Left lobe of liver (tissue), 2 donors: ENCODE data around the gene WDR6. TPM values are rescaled to one million over a fixed set of nuclear protein-coding genes. Genes with fewer than 3 reads are reported as not detected.
"Not testable (repeated sequence)": the region's sequence is repeated elsewhere in the genome, so short reads cannot be mapped to it uniquely, and the experiment has no call there.

Source experiments
- ATAC-seq: fragments of 200-7000 bp; cut with Tn5 transposase; one replicate; pipeline ENCODE4 v1.9.1; 2020; ENCODE audit warnings: mild to moderate bottlenecking, moderate library complexity
- DNase-seq: peaks from one replicate; pipeline ENCODE4 v3.0.0-alpha.2; 2020; ENCODE audit warnings: low spot score
- total RNA-seq: library from RNA; stranded (reverse); gene quantifications from one replicate; pipeline ENCODE4 v1.2.1, GENCODE V29; 2021
- donor health status: DM: no; HTN: no; CAD: no; lungs with moderate emphysema.
- donor health status: DM: no; HTN: yes; CAD: no.

Gene WDR6
- total RNA-seq, 1 donor from 2014 or later, result 79.5 TPM

DNA sequence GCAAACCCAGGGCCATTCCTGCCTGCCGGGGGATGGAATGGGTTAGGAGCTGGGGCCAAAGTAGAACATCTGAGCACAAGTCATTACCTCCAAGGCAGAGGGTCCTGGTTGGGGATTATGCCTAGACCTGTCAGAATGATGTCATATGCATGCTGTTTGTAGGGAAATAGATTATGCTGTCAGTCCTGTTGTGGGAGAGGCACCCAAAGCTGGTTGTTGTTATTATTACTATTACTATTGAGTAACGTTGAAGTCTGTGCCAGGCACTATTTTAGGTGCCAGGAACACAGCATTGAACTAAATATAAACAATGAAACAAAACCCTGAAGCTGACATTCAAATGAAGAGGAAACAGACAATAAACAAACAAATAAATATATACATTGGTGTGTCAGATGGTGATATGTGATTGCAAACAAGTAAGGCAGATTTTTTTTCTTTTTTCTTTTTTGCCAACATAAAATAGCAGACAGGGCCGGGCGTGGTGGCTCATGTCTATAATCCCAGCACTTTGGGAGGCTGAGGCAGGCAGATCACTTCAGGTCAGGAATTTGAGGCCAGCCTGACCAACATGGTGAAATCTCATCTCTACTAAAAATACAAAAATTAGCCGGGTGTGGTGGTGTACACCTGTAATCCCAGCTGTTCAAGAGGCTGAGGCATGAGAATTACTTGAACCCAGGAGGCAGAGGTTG lies 15.2 kb upstream of the WDR6 start:
- ATAC-seq (no peak), DNase-seq (no peak)

DNA sequence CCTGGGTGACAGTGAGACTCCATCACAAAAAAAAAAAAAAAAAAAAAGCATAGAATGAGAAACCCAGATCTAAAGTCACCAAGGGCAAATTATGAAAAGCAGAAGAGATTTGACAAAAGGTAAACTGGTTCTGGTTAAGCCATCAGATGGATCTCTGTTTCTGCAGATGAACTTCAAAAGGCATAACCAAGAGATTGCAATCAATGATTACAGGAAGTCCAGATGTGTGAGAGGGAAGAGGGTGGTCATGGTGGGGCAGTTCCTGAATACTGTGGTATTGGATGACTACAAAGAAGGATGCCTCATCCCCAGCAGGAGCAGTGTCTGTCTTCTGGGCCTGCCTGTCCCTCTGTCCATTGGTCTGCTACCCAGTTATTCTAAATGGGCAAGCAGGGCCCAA lies 13.4 kb upstream of the WDR6 start:
- ATAC-seq, result no peak
- DNase-seq, result no peak

DNA sequence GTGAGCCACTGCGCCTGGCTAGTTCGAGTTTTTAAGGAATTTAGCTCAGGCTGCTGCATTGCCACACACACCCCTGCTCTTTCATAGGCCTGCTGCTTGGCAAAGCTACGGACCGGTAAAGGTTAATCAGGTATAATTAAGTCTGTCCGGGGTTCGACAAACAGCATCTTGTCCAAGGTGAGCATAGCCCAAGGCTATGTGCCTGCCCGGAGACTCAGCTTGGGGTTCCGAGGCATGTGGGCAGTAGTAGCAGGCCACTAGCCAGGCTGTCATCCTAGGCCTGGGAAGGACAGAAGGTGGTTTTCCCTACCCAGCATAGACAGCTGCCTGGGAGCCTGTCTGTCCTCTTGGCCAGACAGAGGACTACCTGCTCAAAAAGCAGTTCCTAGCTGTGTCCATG lies 10.6 kb upstream of the WDR6 start:
- DNase-seq (no peak), ATAC-seq (no peak)

DNA sequence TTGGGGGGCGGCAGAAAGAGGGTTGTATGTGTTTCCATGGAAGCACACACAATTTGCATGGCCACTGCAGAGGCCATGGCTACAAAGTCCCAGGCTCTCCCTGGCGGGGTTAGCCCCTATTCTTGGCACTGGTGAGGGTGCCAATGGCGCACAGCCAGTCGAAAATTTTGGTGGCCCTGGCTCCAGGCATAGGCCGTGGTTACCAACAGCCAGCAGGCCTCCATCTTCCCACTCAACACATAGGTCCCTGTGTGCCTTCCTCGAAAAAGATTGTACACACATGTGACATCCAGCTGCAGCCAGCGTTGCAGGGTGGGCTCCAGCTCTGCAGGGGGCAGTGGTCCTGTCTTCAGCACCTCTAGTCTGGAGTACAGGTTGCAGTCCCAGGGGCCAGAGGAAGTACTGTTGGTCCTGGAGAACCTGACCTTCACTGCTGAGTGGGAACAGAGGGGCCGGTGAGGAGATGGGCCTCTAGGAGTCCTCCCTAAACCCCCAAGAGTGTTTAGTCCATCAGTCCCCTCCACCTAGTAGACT lies 10.0 kb upstream of the WDR6 start:
- no peak for ATAC-seq
- no peak for DNase-seq

DNA sequence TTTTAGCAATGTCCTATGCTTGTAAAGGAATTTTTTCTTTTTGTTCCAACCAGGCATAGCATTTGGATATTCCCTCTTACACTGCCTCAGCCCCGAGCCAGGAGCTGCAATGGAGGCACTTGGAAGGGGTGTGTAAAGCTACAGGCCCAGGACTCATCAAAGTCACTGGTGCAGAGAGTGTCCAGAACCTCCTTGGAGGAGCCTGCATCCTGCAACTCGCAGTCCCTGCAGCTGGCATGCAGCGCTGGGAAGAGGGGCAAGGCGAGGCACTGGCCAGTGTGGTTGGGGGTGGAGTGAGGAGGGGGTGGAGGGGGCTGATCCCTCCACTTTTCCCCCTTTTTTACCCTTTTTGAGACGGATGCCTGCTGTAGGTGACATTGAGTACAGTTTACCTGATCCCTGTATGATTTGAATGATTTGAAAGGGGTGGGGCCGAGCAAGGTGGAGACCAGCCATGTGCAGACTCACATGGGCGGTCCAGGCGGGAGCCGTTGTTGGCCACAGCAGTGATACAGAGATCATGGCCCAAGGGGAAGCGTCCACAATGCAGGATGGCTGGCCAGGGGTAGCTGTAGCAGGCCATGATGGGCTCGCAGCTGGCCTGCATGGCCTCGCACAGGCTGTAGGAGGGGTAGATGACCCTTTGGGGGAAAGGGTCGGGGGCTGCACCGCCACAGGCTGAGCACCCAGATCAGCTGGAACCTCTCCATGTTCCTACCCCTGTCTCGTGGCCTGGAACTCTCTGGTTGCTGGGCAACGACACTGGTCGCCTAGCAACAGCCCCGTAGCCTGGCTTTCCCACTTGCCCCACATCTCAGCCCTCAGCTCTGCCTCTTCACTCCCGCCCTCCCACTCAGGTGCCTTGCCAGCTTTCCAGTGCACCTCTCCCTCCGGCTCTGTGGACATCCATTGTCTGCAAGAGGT lies 9.2 kb upstream of the WDR6 start:
- ATAC-seq, result no peak
- no peak for DNase-seq

DNA sequence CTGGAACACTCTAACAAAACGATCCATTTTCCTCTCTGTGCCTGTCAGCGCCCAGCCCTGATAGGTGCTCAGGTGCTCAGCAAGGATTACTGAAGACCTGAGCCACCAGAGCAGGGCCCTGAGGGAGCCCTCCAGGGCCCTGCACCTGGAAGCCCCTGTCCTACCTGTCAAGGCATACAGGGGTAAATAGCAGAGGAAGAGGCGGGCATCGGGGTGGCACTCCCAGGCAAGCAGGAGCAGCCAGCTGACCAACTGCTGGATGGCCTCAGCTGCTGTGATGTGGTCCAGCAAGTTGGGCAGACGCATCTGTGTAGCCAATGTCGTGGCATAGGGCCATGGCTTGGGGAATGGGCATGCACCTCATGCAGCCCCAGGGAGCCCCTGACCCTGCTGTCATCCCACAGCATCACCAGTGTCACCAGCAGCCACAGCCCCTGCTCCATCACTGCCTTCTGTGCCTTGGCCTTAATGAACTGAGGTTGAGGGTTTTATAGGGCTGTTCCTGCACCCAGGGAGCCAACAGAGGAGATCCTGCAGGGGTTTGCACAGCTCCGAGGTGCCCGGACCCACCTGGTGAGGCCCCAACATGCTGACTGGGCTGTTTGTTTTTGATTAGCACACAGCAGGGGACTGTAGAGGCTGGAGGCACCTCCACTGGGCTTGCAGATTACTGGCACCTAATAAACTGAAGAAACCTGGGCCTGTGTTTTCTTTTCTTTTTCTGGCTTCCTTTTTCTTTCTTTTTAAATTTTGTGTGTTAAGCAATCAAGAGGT lies 7.9 kb upstream of the WDR6 start:
- no peak for DNase-seq

DNA sequence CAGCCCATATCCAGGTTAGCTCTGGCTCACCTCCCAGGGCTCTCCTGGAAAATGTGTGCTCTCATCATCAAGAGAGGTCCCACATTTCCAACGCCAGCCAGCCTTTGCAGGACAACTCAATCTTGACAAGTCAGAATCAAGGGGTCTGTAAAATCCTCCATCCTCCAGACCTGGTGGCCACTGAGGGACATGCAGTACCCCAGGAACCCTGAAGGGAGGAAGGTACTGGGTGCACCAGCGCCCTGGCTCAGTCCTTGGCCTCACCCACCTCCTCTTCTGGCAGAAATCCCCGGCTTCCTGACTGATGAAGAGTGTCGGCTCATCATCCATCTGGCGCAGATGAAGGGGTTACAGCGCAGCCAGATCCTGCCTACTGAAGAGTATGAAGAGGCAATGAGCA lies 6.0 kb upstream of the WDR6 start:
- no peak for DNase-seq

More for the DNA sequence above, 7.9 kb upstream of the WDR6 start:
- no peak for ATAC-seq

DNA sequence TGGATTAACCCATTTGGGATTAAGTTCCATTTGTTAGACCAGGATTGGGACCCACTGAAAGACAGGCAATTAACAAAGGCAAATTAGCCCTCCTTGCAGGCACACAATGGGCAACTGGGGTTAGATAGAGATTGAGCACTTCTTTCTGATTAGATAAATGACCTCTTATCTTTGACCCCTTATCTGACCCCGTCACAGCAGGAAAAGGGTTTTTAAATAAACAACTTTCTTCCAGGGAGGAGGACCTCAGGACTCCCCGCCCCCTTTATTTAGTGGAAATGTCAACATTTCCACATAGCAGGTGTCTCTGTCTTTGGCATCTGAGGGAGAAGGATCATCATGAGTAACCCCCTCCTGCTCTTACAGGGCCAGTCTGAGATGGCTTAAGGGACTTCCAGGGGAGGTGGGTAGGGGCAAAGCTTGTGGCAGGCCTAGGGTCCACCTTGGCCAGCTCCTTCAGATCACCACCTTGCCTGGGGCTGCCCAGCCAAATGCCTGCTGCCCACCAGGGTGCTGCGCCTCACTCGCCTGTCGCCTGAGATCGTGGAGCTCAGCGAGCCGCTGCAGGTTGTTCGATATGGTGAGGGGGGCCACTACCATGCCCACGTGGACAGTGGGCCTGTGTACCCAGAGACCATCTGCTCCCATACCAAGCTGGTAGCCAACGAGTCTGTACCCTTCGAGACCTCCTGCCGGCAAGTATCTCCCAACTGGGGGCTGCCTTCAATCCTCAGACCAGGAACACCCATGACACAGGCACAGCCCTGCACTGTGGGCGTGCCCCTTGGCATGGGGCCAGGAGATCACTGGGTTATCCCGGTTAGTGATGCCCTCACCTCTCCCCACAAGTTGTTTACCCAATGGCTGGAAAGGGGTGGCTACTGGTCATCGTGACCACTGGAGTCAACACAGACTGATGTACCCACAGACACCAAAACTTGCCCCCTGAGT lies 2.6 kb upstream of the WDR6 start:
- DNase-seq, result peak; percentile 70
- ATAC-seq, result peak; percentile 1

More for the DNA sequence above, 6.0 kb upstream of the WDR6 start:
- ATAC-seq, result no peak

DNA sequence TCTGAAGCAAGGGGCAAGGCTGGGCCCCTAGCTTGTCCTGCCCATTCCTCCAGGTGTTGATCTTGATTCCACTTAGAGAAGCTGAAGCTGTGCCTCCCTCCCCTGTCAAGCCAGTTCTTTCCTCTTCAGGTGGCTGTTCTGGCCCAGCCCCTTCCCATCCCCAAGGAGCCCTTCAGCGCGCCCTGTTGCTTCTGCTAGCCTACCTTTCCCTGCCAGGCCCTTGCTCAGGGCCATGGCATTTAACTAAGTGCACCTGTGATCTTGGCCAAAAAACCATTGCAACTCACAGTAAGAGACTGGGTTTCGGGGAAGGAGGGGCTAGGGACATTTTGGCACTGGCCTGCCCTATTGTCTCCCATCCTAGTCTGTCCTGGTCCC lies 1.9 kb upstream of the WDR6 start:
- ATAC-seq (no peak), DNase-seq (no peak)

DNA sequence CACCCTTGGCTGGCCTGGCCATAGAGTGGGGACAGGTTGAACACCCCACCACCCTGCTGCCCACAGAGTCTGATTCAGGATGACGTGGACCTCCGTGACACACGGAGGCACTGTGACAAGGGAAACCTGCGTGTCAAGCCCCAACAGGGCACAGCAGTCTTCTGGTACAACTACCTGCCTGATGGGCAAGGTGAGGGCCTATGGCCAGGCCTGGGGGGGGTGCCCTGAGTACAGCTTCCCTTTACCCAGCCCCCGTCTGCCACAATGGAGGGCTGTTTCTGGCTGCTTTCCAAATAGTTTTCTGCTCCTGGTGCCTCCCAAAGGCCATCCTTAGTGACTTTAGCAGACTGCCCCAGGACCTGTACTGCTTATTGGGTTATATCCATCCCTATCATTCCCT lies 1.2 kb upstream of the WDR6 start:
- DNase-seq (no peak), ATAC-seq (no peak)

DNA sequence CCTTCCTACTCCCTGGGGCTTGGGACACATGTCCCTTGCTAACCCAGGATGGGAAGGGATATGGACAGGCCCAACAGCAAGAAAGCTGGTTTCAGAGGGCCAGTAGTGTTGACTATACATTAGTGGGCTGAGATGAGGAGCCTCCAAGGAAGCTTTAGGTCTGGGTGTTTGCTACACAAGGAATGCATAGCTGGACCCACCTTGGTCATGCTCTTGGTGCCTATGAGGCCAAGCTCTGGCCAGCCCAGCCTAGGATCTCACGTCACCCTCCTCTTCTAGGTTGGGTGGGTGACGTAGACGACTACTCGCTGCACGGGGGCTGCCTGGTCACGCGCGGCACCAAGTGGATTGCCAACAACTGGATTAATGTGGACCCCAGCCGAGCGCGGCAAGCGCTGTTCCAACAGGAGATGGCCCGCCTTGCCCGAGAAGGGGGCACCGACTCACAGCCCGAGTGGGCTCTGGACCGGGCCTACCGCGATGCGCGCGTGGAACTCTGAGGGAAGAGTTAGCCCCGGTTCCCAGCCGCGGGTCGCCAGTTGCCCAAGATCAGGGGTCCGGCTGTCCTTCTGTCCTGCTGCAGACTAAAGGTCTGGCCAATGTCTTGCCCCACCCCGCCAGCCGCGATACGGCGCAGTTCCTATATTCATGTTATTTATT lies 653 bp upstream of the WDR6 start:
- DNase-seq, result no peak
- peak; percentile 1 for ATAC-seq

DNA sequence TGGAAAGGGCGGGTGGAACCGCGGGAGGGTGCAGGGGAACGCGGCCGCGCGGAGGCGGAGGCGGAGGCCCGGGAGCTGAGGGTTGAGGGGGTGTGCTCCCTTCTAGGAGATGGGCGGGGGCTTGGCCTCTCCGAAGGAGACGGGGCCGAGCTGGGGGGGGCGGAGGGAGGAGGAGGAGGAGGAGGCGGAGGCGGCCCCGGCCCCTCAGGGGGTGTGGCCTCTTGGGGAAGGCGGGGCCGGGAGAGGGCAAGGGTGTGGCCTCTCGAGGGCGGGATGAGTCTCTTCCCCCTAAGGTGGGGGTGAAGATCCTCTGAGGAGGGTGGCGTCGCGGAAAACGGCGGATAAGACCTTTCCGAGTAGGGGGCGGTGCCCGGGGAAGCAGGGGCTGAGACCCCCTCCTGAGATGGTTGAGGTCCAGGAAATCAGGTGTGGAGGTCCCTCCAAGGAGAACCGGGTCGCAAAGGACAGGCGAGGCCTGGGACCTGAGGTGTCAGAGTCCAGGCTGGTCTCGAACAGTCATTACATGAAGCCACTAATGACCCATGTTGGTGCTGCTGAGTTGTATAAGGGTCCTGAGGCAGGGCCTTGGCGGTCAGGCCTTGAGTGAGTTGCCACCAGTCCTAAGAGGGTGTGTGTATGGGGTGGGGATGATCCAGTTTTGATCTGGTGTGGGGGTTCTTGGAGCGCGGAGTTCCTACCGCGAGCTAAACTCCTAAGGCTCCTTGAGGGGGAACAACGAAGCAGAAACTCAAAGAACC lies 759 bp downstream of the WDR6 start:
- ATAC-seq (peak; percentile 71), DNase-seq (peak; percentile 81)

DNA sequence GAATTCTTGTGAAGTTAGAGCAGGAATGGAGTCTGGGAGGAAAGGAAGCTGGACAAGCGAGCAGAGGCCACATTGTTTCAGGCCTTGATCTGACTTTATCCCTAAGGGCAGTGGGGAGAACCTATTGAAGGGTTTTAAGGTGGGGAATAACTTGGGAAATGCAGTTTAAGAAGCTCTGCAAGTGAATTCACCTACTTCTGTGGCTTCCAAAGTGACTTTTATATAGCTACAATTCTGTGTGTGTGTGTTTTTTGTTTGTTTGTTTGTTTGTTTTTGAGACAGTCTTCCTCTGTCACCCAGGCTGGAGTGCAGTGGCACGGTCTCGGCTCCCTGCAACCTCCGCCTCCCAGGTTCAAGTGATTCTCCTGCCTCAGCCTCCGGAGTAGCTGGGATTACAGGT lies 1.4 kb downstream of the WDR6 start:
- not testable (repeated sequence) for DNase-seq

DNA sequence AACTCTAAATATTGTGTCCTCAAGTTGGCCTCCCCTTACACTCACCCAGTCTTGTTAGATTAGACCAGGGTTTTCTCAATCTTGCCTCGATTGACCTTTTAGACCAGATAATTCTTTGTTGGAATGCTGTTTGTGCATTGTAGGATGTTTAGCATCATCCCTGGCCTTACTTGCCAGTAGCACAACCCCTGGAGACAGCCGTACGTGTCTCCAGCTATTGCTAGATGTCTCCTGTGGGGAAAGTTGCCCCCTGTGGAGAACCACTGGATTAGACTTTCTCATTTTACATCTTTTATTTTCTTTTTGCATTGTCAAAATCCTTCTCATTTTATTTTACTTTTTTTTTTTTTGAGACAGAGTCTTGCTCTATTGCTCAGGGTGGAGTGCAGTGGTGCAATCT lies 2.2 kb downstream of the WDR6 start:
- ATAC-seq, result no peak
- no peak for DNase-seq

More for the DNA sequence above, 1.4 kb downstream of the WDR6 start:
- not testable (repeated sequence) for ATAC-seq

DNA sequence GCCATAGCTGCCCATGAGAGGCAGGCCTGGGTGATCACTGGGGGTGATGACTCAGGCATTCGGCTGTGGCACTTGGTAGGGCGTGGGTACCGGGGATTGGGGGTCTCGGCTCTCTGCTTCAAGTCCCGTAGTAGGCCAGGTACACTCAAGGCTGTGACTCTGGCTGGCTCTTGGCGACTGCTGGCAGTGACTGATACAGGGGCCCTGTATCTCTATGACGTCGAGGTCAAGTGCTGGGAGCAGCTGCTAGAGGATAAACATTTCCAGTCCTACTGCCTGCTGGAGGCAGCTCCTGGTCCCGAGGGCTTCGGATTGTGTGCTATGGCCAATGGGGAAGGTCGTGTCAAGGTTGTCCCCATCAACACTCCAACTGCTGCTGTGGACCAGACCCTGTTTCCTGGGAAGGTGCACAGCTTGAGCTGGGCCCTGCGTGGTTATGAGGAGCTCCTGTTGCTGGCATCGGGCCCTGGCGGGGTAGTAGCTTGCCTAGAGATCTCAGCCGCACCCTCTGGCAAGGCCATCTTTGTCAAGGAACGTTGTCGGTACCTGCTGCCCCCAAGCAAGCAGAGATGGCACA lies 5.3 kb downstream of the WDR6 start:
- no peak for DNase-seq
- ATAC-seq, result no peak

DNA sequence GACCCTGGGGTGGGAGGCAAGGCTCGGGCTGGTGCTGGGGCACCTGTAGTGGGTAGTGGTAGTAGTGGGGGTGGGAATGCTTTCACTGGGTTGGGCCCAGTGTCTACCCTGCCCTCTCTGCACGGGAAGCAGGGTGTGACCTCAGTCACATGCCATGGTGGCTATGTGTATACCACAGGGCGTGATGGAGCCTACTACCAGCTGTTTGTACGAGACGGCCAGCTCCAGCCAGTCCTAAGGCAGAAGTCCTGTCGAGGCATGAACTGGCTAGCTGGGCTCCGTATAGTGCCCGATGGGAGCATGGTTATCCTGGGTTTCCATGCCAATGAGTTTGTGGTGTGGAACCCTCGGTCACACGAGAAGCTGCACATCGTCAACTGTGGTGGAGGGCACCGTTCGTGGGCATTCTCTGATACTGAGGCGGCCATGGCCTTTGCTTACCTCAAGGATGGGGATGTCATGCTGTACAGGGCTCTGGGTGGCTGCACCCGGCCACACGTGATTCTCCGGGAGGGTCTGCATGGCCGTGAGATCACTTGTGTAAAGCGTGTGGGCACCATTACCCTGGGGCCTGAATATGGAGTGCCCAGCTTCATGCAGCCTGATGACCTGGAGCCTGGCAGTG lies 6.0 kb downstream of the WDR6 start:
- ATAC-seq, result no peak
- no peak for DNase-seq

DNA sequence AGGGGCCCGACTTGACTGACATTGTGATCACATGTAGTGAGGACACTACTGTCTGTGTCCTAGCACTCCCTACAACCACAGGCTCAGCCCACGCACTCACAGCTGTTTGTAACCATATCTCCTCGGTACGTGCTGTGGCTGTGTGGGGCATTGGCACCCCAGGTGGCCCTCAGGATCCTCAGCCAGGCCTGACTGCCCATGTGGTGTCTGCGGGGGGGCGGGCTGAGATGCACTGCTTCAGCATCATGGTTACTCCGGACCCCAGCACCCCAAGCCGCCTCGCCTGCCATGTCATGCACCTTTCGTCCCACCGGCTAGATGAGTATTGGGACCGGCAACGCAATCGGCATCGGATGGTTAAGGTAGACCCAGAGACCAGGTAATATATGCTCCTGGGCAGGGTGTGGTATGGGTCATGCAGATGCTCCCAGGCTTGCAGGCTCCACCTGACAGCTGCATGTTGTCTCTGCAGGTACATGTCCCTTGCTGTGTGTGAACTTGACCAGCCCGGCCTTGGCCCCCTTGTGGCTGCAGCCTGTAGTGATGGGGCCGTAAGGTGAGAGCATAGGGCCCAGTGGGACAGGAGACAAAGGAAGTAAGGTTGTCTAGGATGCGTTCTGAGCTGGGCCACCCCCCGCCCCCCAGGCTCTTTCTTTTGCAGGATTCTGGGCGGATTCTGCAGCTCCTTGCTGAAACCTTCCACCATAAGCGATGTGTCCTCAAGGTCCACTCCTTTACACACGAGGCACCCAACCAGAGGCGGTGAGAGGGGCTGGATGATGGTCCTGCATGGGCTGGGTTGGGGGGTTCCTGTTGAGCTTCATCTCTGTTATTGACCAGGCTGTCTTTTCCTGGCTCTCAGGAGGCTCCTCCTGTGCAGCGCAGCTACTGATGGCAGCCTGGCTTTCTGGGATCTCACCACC lies 6.8 kb downstream of the WDR6 start:
- ATAC-seq, result peak; percentile 68
- DNase-seq, result peak; percentile 66
